IMR-90 (cell line): Measurements from ENCODE around the gene MCF2L. TPM values are rescaled to one million over a fixed set of nuclear protein-coding genes. Genes with fewer than 3 reads are reported as not detected.

Source experiments
- ATAC-seq: fragments of 200-7000 bp; cut with Tn5 transposase; 2 replicates; pipeline ENCODE4 v1.9.1; 2020; ENCODE audit warnings: low read depth, mild to moderate bottlenecking, moderate library complexity
- BruUV-seq: library from RNA; stranded (reverse); fragments of 400-500 nt; replicated peaks from 2 replicates; lab custom pipeline; 2021; lab: Mats Ljungman, UMichigan
- CTCF ChIA-PET: fragments of 300-600 bp; formaldehyde crosslinking; extraction: SDS; loops from one replicate; lab custom pipeline; 2021; ENCODE audit warnings: antibody characterized with exemption; lab: Yijun Ruan, JAX
- POLR2A ChIA-PET: fragments of 300-600 bp; sonication (Branson Sonifier 250); formaldehyde crosslinking; loops from one replicate; lab custom pipeline; 2022; ENCODE audit warnings: antibody characterized with exemption; ENCODE audit not compliant: unreplicated experiment; lab: Charles Lee
- DNase-seq: peaks from one replicate; pipeline ENCODE4 v3.0.0; 2013
- H2AFZ ChIP-seq: replicated peaks from 2 replicates; pipeline ENCODE3; 2013; ENCODE audit warnings: low read length, mild to moderate bottlenecking; ENCODE audit not compliant: poor library complexity
- H2AK5ac ChIP-seq: 2 replicates; pipeline ENCODE4 v1.6.1; 2013; ENCODE audit warnings: low read depth, low read length, inconsistent platforms
- H2AK9ac ChIP-seq: replicated peaks from 2 replicates; pipeline ENCODE3; 2013; ENCODE audit warnings: mild to moderate bottlenecking, low read depth, low read length, moderate library complexity; ENCODE audit not compliant: poor library complexity
- H2BK120ac ChIP-seq: 2 replicates; pipeline ENCODE4 v1.6.1; 2013; ENCODE audit warnings: low read depth, low read length, inconsistent platforms
- H2BK15ac ChIP-seq: 3 replicates; pipeline ENCODE4 v1.6.1; 2013; ENCODE audit warnings: low read depth, low read length, inconsistent platforms
- H2BK20ac ChIP-seq: 2 replicates; pipeline ENCODE4 v1.6.1; 2013; ENCODE audit warnings: low read depth, mild to moderate bottlenecking, inconsistent platforms, low read length, moderate library complexity
- H2BK5ac ChIP-seq: 2 replicates; pipeline ENCODE4 v1.6.1; 2013; ENCODE audit warnings: mild to moderate bottlenecking, low read depth, low read length, inconsistent platforms; ENCODE audit not compliant: poor library complexity, severe bottlenecking
- H3K14ac ChIP-seq: replicated peaks from 2 replicates; pipeline ENCODE4 v1.6.1; 2013; ENCODE audit warnings: low read depth, low read length, inconsistent platforms
- H3K18ac ChIP-seq: 2 replicates; pipeline ENCODE4 v1.6.1; 2013; ENCODE audit warnings: low read depth, low read length, control low read depth
- H3K23ac ChIP-seq: 2 replicates; pipeline ENCODE4 v1.6.1; 2013; ENCODE audit warnings: low read depth, low read length, inconsistent platforms
- H3K27ac ChIP-seq: 2 replicates; pipeline ENCODE4 v1.5.1; 2013; ENCODE audit warnings: mild to moderate bottlenecking, control low read depth, low read length; ENCODE audit not compliant: insufficient read depth
- H3K27me3 ChIP-seq: 2 replicates; pipeline ENCODE4 v1.6.1; 2013; ENCODE audit warnings: low read length; ENCODE audit not compliant: control insufficient read depth, insufficient read depth
- H3K36me3 ChIP-seq: 2 replicates; pipeline ENCODE4 v1.6.1; 2013; ENCODE audit warnings: low read length, mixed read lengths; ENCODE audit not compliant: control insufficient read depth, insufficient read depth
- H3K4ac ChIP-seq: 2 replicates; pipeline ENCODE4 v1.6.1; 2013; ENCODE audit warnings: low read depth, low read length, inconsistent platforms
- H3K4me1 ChIP-seq: 2 replicates; pipeline ENCODE4 v1.6.1; 2013; ENCODE audit warnings: low read length, mixed read lengths; ENCODE audit not compliant: control insufficient read depth, insufficient read depth
- H3K4me2 ChIP-seq: 2 replicates; pipeline ENCODE4 v1.6.1; 2013; ENCODE audit warnings: low read depth, mild to moderate bottlenecking, control low read depth, low read length, moderate library complexity
- H3K4me3 ChIP-seq: 2 replicates; pipeline ENCODE4 v1.5.1; 2013; ENCODE audit warnings: low read depth, mild to moderate bottlenecking, control low read depth, low read length, moderate library complexity; ENCODE audit not compliant: insufficient read depth
- H3K56ac ChIP-seq: 2 replicates; pipeline ENCODE4 v1.6.1; 2013; ENCODE audit warnings: low read length, inconsistent platforms; ENCODE audit not compliant: insufficient read depth; ENCODE audit errors: extremely low read depth
- H3K79me1 ChIP-seq, 2 experiments: 2 replicates each; pipeline ENCODE4 v1.6.1; 2013; ENCODE audit warnings: low read length in 2 of 2, inconsistent platforms in 1 of 2, low read depth in 1 of 2
- H3K9ac ChIP-seq: 2 replicates; pipeline ENCODE4 v1.6.1; 2013; ENCODE audit warnings: low read depth, low read length, control low read depth
- H3K9me1 ChIP-seq: 2 replicates; pipeline ENCODE4 v1.6.1; 2013; ENCODE audit warnings: low read length, inconsistent platforms; ENCODE audit not compliant: insufficient read depth
- H3K9me3 ChIP-seq: 2 replicates; pipeline ENCODE4 v1.6.1; 2013; ENCODE audit warnings: low read length; ENCODE audit not compliant: control insufficient read depth, insufficient read depth
- H4K20me1 ChIP-seq: 2 replicates; pipeline ENCODE4 v1.6.1; 2013; ENCODE audit warnings: low read length, inconsistent platforms; ENCODE audit not compliant: insufficient read depth
- H4K5ac ChIP-seq: 2 replicates; pipeline ENCODE4 v1.6.1; 2013; ENCODE audit warnings: mild to moderate bottlenecking, low read depth, low read length, control low read depth
- H4K8ac ChIP-seq, 2 experiments: 2 replicates each; pipeline ENCODE4 v1.6.1; 2013; ENCODE audit warnings: low read depth in 2 of 2, low read length in 2 of 2, control low read depth in 1 of 2, inconsistent platforms in 1 of 2
- H4K91ac ChIP-seq: 2 replicates; pipeline ENCODE4 v1.6.1; 2013; ENCODE audit warnings: low read depth, low read length, inconsistent platforms; ENCODE audit not compliant: insufficient read depth
- BHLHE40 ChIP-seq: fragments of 150-350 bp; IDR thresholded peaks from 2 replicates; pipeline ENCODE4 v1.6.1; 2016; ENCODE audit warnings: mild to moderate bottlenecking, low read depth, low read length
- CEBPB ChIP-seq: IDR thresholded peaks from 2 replicates; pipeline ENCODE4 v1.6.1; 2012; ENCODE audit warnings: low read depth, low read length, improper control_type of control experiment
- CHD1 ChIP-seq: IDR thresholded peaks from 2 replicates; pipeline ENCODE4 v1.6.1; 2012; ENCODE audit warnings: low read depth, low read length, improper control_type of control experiment
- FOS ChIP-seq: fragments of 150-350 bp; IDR thresholded peaks from 2 replicates; pipeline ENCODE4 v1.6.1; 2016; ENCODE audit warnings: low read depth, low read length
- MAFK ChIP-seq: IDR thresholded peaks from 2 replicates; pipeline ENCODE4 v1.6.1; 2012; ENCODE audit warnings: low read depth, low read length, improper control_type of control experiment
- MAZ ChIP-seq: IDR thresholded peaks from 2 replicates; pipeline ENCODE4 v1.6.1; 2012; ENCODE audit warnings: low read depth, mild to moderate bottlenecking, low read length, improper control_type of control experiment, moderate library complexity, borderline replicate concordance
- MXI1 ChIP-seq: IDR thresholded peaks from 2 replicates; pipeline ENCODE4 v1.6.1; 2012; ENCODE audit warnings: low read depth, mild to moderate bottlenecking, low read length, moderate library complexity, borderline replicate concordance
- NFE2L2 ChIP-seq: fragments of 150-350 bp; IDR thresholded peaks from 2 replicates; pipeline ENCODE4 v1.6.1; 2016; ENCODE audit warnings: low read depth, mild to moderate bottlenecking, low read length
- POLR2A ChIP-seq: IDR thresholded peaks from 2 replicates; pipeline ENCODE4 v1.6.1; 2012; ENCODE audit warnings: mild to moderate bottlenecking, low read depth, low read length
- RAD21 ChIP-seq: IDR thresholded peaks from 2 replicates; pipeline ENCODE4 v1.6.1; 2012; ENCODE audit warnings: low read length, improper control_type of control experiment
- RCOR1 ChIP-seq: IDR thresholded peaks from 2 replicates; pipeline ENCODE4 v1.6.1; 2012; ENCODE audit warnings: mild to moderate bottlenecking, low read length, improper control_type of control experiment; ENCODE audit not compliant: insufficient replicate concordance
- RFX5 ChIP-seq: IDR thresholded peaks from 2 replicates; pipeline ENCODE4 v1.8.0; 2012; ENCODE audit warnings: low read depth, mild to moderate bottlenecking, low read length, moderate library complexity
- SMC3 ChIP-seq: fragments of 150-350 bp; IDR thresholded peaks from 2 replicates; pipeline ENCODE4 v1.6.1; 2016; ENCODE audit warnings: low read depth, mild to moderate bottlenecking, antibody characterized with exemption, low read length, moderate library complexity
- WGBS, 2 experiments: methylation state at CpG; one replicate each; pipeline versions ENCODE4 v1.1.5 to v1.1.7; 2013; ENCODE audit warnings: missing lambda C conversion rate in 2 of 2; ENCODE audit not compliant: insufficient read length in 1 of 2; ENCODE audit errors: extremely low coverage in 2 of 2; 5-methylcytosine and 5-hydroxymethylcytosine counted together
- dilution Hi-C: fragments of 300-500 bp; cut with HindIII; formaldehyde crosslinking; loops from one replicate; pipeline ENCODE4 v1.14.3; 2018; ENCODE audit warnings: low sequenced_read_pairs; ENCODE audit not compliant: unreplicated experiment
- in situ Hi-C: fragments of 300-500 bp; cut with MboI; formaldehyde crosslinking; loops from 3 replicates; pipeline ENCODE4 v1.14.3; 2019; ENCODE audit warnings: low sequenced_read_pairs, inconsistent platforms, mixed read lengths
- intact Hi-C: fragments of 100-400 bp; cut with micrococcal nuclease; formaldehyde crosslinking; loops from 2 replicates; pipeline ENCODE4 v1.10.0; 2022
- polyA plus RNA-seq, 3 experiments: library from polyadenylated mRNA; depleted of rRNA; stranded (reverse); fragments of >200 nt; gene quantifications; 2 replicates each; pipeline ENCODE4 v1.2.3, GENCODE V29; 2012; ENCODE audit warnings: low replicate concordance in 1 of 3
- total RNA-seq: library from RNA; depleted of rRNA; stranded (reverse); fragments of >200 nt; gene quantifications from 2 replicates; pipeline ENCODE4 v1.2.3, GENCODE V29; 2012
- TF ChIP-seq, protein P1 (sequence below): fragments of 150-350 bp; IDR thresholded peaks from 2 replicates; pipeline ENCODE4 v1.6.1; 2017; ENCODE audit warnings: mild to moderate bottlenecking, antibody characterized with exemption, low read length, low read depth
- TF ChIP-seq, protein P2 (sequence below): conservative IDR thresholded peaks from 2 replicates; pipeline ENCODE4 v1.5.1; 2012; ENCODE audit warnings: mild to moderate bottlenecking, low read depth, low read length, improper control_type of control experiment
- TF ChIP-seq, protein P3 (sequence below): fragments of 150-350 bp; IDR thresholded peaks from 2 replicates; pipeline ENCODE4 v1.6.1; 2016; ENCODE audit warnings: low read depth, mild to moderate bottlenecking, low read length, moderate library complexity, borderline replicate concordance

The MCF2L gene
- total and polyA plus RNA-seq, 2 of the 4 experiments (the other 2 are of a cell fraction), result 0.18 TPM; not detected in 1

DNA sequence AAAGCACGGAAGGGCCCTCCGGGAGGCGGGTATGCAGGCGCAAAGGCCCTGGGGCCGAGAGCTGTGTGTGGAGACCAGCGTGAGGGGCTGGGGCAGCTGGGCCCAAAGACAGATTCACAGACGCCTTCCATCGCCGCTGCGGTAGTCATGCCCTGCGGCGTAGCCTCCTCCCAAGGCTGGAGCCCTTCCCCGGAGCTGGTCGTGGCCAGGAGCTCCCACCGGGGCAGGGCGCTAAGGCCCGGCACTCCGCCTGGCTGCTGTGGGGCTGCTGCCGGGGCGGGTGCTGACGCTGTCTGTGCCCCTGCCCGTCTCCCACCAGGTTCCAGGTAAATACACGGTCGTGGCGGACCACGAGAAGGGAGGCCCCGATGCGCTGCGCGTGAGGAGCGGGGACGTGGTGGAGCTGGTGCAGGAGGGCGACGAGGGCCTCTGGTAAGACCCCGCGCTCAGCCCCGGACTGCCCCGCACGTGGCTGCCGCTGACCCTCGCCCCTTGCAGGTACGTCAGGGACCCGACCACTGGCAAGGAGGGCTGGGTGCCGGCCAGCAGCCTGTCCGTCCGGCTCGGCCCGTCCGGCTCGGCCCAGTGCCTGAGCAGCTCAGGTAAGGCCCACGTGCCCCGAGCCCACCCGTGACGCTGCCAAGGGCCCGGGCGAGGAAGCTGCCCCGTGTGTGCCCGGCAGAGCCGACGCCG, 127.2 kb downstream of the MCF2L start:
- H2BK20ac ChIP-seq, result no peak overlapping the region
- no peak overlapping the region for H2BK120ac ChIP-seq
- no peak overlapping the region for H3K4me3 ChIP-seq
- no peak overlapping the region for H4K5ac ChIP-seq
- BruUV-seq, result no TSS peak
- no peaks in the 10 kb centered on the region for H3K9me3 ChIP-seq
- H3K9ac ChIP-seq, result no peak overlapping the region
- H3K4me1 ChIP-seq, result 0 out of 2 replicates have a peak, but pooled peaks cover 4% of the 10 kb centered on the region
- dilution Hi-C loops, result no loop called here
- no peaks in the 10 kb centered on the region for H3K36me3 ChIP-seq
- no peak overlapping the region for H2BK5ac ChIP-seq
- H4K8ac ChIP-seq, result no peak overlapping the region
- 93% methylated on average over 51 of the region's 61 CpGs; no CpG with 5 or more reads in 1 of the 2 experiments for WGBS, 2 experiments
- H2BK15ac ChIP-seq, result no peak overlapping the region
- H3K14ac ChIP-seq, result no peak overlapping the region
- no peak overlapping the region for H3K18ac ChIP-seq
- H3K27me3 ChIP-seq, result peaks cover 34% of the 10 kb centered on the region
- TF ChIP-seq NFE2L2, result no peak
- no peak for TF ChIP-seq MXI1
- TF ChIP-seq CEBPB, result no peak
- TF ChIP-seq, protein P1, sequence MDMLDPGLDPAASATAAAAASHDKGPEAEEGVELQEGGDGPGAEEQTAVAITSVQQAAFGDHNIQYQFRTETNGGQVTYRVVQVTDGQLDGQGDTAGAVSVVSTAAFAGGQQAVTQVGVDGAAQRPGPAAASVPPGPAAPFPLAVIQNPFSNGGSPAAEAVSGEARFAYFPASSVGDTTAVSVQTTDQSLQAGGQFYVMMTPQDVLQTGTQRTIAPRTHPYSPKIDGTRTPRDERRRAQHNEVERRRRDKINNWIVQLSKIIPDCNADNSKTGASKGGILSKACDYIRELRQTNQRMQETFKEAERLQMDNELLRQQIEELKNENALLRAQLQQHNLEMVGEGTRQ, result no peak
- no peak for TF ChIP-seq RFX5
- TF ChIP-seq, protein P2, sequence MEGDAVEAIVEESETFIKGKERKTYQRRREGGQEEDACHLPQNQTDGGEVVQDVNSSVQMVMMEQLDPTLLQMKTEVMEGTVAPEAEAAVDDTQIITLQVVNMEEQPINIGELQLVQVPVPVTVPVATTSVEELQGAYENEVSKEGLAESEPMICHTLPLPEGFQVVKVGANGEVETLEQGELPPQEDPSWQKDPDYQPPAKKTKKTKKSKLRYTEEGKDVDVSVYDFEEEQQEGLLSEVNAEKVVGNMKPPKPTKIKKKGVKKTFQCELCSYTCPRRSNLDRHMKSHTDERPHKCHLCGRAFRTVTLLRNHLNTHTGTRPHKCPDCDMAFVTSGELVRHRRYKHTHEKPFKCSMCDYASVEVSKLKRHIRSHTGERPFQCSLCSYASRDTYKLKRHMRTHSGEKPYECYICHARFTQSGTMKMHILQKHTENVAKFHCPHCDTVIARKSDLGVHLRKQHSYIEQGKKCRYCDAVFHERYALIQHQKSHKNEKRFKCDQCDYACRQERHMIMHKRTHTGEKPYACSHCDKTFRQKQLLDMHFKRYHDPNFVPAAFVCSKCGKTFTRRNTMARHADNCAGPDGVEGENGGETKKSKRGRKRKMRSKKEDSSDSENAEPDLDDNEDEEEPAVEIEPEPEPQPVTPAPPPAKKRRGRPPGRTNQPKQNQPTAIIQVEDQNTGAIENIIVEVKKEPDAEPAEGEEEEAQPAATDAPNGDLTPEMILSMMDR, result no peak
- TF ChIP-seq POLR2A, result no peak
- TF ChIP-seq FOS, result no peak
- TF ChIP-seq CHD1, result no peak
- no peak for TF ChIP-seq RAD21
- TF ChIP-seq, protein P3, sequence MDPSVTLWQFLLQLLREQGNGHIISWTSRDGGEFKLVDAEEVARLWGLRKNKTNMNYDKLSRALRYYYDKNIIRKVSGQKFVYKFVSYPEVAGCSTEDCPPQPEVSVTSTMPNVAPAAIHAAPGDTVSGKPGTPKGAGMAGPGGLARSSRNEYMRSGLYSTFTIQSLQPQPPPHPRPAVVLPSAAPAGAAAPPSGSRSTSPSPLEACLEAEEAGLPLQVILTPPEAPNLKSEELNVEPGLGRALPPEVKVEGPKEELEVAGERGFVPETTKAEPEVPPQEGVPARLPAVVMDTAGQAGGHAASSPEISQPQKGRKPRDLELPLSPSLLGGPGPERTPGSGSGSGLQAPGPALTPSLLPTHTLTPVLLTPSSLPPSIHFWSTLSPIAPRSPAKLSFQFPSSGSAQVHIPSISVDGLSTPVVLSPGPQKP, result no peak
- no peak for TF ChIP-seq MAZ
- TF ChIP-seq RCOR1, result no peak
- TF ChIP-seq MAFK, result no peak
- TF ChIP-seq SMC3, result no peak
- no peak for TF ChIP-seq BHLHE40
- no peak overlapping the region for H3K4me2 ChIP-seq
- no peak overlapping the region for H3K27ac ChIP-seq
- H4K20me1 ChIP-seq, result no peaks in the 10 kb centered on the region
- no peak overlapping the region for H3K23ac ChIP-seq
- ChIA-PET CTCF (no interaction called here), POLR2A (no interaction called here)
- H2AK9ac ChIP-seq, result no peak overlapping the region
- intact Hi-C loops, result no loop called here
- DNase-seq, result no peak
- H4K91ac ChIP-seq, result no peak overlapping the region
- H3K9me1 ChIP-seq, result no peaks in the 10 kb centered on the region
- in situ Hi-C loops, result no loop called here
- H3K56ac ChIP-seq, result no peak overlapping the region
- H3K79me1 ChIP-seq, result no peaks in the 10 kb centered on the region
- ATAC-seq, result no peak
- H3K4ac ChIP-seq, result no peak overlapping the region
- no peak overlapping the region for H2AFZ ChIP-seq
- H2AK5ac ChIP-seq, result no peak overlapping the region
